GM10266 (cell line): ENCODE measurements around the gene NLK.

Experiments
- DNase-seq: peaks from one replicate; pipeline ENCODE4 v3.0.0; 2012; ENCODE audit errors: extremely low spot score
- CTCF ChIP-seq: IDR thresholded peaks from 2 replicates; pipeline ENCODE4 v1.5.1; 2012; ENCODE audit warnings: mild to moderate bottlenecking, low read depth; ENCODE audit not compliant: control insufficient read depth, insufficient read depth; ENCODE audit errors: missing control alignments

The NLK gene

DNA sequence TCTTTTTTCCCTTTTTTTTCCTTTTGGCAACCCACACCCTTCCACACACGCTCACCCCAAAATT, at the start of gene NLK:
Gene NLK (plus strand): TSS at position 21 of the 64 bp plus-strand sequence. CDS start 197 bp downstream, outside the sequence.
- no peak for DNase-seq
- TF ChIP-seq CTCF, result no peak

- TF ChIP-seq CTCF, result no peak
- no peak for DNase-seq
These were observed 49.2 kb upstream of the NLK start for GRCh38 chr17:27993161-27993695.

DNA sequence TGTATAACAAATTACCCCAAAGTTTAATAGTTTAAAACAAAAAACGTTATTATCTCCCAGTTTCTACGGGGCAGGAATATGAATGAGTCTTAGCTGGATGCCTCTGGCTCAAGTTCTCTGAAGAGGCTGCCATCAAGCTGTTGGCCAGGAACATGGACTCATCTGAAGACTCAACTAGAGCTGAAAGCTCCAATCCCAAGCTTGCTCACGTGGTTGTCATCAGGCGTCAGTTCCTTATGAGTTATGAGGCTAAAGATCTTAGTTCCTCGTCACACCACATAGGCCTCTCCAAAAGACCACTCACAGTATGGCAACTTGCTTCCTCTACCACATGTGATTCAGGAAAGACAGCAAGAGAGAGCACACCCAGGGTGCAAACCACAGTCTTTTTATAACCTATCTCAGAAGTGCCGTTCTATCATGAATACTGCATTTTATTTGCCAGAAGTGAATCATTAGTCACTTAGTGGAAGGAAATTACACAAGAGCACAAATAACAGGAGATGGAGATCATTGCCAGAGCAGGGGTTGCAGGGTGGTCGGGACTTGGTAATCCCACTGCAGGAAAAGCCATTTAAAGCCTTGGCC, 48.7 kb upstream of the NLK start:
- TF ChIP-seq CTCF, result no peak
- DNase-seq, result no peak

DNA sequence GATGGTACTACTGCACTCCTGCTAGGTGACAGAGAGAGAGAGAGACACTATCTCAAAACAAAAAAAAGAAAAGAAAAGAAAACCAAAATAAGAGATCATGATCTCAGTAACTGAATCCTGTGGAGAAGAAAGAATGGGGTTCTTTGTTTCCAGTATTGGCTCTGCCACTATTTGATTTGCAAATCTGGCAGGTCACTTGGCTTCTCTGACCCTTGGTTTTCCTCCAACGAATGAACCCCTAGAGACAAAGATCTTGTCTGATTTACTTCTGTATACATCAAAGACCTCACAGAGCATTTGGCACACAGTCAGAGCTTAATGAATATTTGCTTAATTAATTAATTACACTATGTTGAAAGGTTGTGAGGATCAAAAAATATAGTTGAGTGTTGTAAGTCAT, 47.9 kb upstream of the NLK start:
- DNase-seq, result no peak
- no peak for TF ChIP-seq CTCF

DNA sequence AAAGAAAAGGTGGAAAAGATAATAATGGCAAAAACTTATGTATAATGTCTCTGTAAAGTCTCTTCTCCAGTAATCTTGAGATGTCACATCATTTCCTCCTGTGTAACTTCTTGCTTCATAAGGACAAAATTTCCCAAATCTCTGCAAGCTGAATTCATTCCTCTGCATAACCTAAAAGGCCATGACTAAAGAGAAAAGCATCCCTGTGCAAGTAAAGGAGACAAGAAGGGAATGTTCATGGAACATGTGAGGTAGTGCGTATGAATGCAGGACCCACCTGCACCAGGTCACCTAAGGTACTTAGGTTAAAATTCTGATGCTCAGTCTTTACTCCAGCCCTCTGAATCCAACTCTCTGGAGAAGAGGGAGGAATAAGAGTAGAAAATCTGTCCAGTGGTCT, 46.9 kb upstream of the NLK start:
- TF ChIP-seq CTCF, result no peak
- no peak for DNase-seq

DNA sequence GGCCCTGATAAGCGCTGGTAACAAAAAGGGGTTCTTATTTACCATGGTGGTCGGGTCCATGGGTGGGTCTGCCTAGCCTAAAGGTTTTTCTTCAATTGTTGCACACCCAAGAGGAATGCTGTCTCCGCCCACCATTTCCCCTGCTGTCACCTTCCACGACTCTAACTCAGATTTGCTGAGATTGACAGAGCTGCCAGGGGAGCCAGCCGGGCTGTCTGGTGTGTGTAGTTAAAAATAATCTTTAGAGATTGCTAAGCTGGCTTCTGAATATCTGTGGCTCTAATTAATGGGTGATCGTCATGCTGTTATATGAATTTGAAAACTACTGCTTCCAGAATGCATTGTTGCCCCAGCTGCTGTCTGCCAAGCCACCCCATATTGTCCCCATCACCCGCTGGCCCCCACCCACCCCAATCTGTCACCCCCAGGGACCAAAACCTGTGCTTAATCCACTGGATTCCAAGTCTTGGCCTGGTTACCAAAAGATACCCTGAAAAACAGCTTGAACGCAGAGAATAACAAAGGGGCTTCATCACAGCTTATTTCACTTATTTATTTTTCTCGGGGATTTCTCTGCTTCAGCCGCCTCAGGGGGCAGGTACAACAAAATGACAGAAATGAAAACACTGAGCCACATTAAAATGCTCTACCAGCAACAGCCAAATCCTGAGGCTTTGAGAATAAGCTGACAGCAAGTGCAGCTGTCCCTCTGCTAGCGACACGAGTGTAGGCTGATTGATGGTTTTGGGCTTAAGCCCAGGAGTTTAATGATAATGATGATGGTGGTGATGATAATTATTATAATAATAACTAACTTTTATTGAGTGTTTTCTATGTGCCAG, 46.1 kb upstream of the NLK start:
- no peak for DNase-seq

More for the DNA sequence above, 46.1 kb upstream of the NLK start:
- TF ChIP-seq CTCF, result no peak
